ENCODE measurements around the gene RTN3.

- TF ChIP-seq SIN3A (IDR thresholded peaks at IDR 0.05; ENCODE audit: borderline replicate concordance, insufficient read depth, low read length) (no peak), TAF1 (IDR thresholded peaks at IDR 0.05; ENCODE audit: borderline replicate concordance, insufficient read depth, low read length) (no peak), POLR2AphosphoS5 (IDR thresholded peaks at IDR 0.05; ENCODE audit: low read depth, low read length) (no peak)
Observed at GRCh38 chr11:63760487-63761079, 79.3 kb downstream of the RTN3 start.
